Heart left ventricle (tissue), 13 donors: ENCODE measurements around the gene PCGF3.
"Not testable (repeated sequence)": the region's sequence is repeated elsewhere in the genome, so short reads cannot be mapped to it uniquely, and the experiment has no call there.

Source experiments
- POLR2A ChIP-seq, 2 donors: fragments of 450-650 bp; IDR thresholded peaks; one replicate each; pipeline ENCODE4 v1.6.1; 2017; ENCODE audit warnings: antibody characterized with exemption in 2 of 2, mild to moderate bottlenecking in 2 of 2, moderate library complexity in 2 of 2
- TF ChIP-seq, protein P1 (sequence below), 12 donors: fragments of 200-600 bp; sonication (generic) in 4 of 12; IDR thresholded peaks; one replicate each; pipeline versions ENCODE4 v1.5.0 to v1.8.0; 2018 to 2022; ENCODE audit warnings: antibody characterized with exemption in 12 of 12, mild to moderate bottlenecking in 5 of 12
- donor health status: ischemic (EF 13 %, LVEDD 7.1; RV severe dilation, severe dysfunction).
- donor health status: DM: no; HTN: yes; CAD: no.
- donor health status: DM: no; HTN: no; CAD: no.
- donor health status: ischemic (EF 25% LVEDD 6.9; RV normal size, moderate dysfunction).
- donor health status: ischemic (EF 25% LVEDD 5.7; RV mildly dilated, moderate dysfunction).
- donor health status: ischemic (EF 35%, LVEDD 5.7; RV mildly dilated, moderate dysfunction).
- donor health status: nonischemic (EF 11% LVEDD 7.7; RV severe dilation, severe dysfunction).
- donor health status: DM: yes; HTN: yes; CAD: no.
- donor health status: PGD.
- donor health status: ischemic (EF 29% LVEDD 5.4; RV normal size, mild dysfunction).
- donor health status: nonischemic (EF 23%, LVEDD 6.1; RV moderate dilation, normal function).

DNA sequence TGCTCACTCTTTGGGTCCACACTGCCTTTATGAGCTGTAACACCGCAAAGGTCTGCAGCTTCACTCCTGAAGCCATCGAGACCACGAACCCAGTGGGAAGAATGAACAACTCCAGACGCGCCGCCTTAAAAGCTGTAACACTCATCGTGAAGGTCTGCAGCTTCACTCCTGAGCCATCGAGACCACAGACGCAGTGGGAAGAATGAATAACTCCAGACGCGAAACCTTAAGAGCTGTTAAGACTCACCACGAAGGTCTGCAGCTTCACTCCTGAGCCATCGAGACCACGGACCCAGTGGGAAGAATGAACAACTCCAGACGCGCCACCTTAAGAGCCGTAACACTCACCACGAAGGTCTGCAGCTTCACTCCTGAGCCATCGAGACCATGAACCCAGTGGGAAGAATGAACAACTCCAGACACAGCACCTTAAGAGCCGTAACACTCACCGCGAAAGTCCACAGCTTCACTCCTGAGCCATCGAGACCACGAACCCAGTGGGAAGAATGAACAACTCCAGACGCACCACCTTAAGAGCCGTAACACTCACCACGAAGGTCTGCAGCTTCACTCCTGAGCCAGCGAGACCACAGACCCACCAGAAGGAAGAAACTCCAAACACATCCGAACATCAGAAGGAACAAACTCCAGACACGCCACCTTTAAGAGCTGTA lies 68.9 kb downstream of the PCGF3 start:
- TF ChIP-seq, protein P1, sequence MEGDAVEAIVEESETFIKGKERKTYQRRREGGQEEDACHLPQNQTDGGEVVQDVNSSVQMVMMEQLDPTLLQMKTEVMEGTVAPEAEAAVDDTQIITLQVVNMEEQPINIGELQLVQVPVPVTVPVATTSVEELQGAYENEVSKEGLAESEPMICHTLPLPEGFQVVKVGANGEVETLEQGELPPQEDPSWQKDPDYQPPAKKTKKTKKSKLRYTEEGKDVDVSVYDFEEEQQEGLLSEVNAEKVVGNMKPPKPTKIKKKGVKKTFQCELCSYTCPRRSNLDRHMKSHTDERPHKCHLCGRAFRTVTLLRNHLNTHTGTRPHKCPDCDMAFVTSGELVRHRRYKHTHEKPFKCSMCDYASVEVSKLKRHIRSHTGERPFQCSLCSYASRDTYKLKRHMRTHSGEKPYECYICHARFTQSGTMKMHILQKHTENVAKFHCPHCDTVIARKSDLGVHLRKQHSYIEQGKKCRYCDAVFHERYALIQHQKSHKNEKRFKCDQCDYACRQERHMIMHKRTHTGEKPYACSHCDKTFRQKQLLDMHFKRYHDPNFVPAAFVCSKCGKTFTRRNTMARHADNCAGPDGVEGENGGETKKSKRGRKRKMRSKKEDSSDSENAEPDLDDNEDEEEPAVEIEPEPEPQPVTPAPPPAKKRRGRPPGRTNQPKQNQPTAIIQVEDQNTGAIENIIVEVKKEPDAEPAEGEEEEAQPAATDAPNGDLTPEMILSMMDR (IDR thresholded peaks at IDR 0.05) = not testable (repeated sequence)
- TF ChIP-seq POLR2A (IDR thresholded peaks at IDR 0.05) = not testable (repeated sequence)
